Occipital lobe (tissue), 2 donors: ENCODE measurements around the gene NMT2. TPM values are rescaled to one million over a fixed set of nuclear protein-coding genes. Genes with fewer than 3 reads are reported as not detected.

Experiments used
- DNase-seq: peaks from one replicate; lab custom pipeline; 2025; lab: John Stamatoyannopoulos, UW
- total RNA-seq: library from RNA; depleted of rRNA; stranded (reverse); fragments of >200 nt; gene quantifications from one replicate; pipeline ENCODE4 v1.2.3, GENCODE V29; 2014

Gene NMT2
- total RNA-seq, 1 donor from 2014 or later = 57.1 TPM

DNA sequence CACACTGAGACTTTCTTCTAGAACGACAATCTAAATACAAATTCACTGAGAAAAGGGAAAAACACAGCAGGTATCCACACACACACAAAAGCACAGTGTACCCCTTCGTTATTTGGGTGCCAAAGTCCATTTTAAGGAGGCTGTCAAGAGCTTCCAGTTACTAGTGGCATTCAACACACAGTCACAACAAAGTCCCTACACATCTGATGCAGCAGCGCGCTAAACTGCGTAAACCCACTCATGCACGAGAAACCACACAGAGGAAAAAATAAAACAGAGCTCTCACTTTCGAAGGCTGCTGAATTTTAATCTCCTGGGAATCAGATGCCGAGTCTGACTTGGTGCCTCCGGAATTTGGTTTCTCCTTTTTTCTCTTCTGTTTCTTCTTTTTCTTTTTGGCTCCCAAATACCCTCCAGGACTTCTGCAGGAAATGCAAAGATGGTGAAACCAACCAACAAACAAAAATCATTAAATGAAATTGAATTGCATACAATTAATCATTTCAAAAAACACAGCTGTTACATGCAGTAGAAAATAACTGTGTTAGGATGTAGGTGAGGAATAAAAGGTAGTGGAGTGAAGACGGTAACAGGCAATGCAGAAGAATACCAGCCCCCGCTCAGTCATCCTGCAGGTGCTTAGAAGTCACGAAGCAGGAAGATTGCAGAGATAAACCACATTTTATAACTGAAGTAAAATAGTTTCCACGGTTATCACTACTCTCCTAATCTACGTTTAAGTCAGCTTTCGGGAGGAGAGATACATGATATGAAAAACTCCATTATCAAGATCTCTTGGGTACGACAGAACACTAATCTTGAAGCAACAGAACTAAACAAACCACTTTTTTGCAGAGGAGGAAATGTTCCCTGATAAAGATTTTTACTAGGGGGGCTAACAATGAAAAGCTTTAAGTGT lies 27.1 kb downstream of the NMT2 start:
- DNase-seq = peak; percentile 13

DNA sequence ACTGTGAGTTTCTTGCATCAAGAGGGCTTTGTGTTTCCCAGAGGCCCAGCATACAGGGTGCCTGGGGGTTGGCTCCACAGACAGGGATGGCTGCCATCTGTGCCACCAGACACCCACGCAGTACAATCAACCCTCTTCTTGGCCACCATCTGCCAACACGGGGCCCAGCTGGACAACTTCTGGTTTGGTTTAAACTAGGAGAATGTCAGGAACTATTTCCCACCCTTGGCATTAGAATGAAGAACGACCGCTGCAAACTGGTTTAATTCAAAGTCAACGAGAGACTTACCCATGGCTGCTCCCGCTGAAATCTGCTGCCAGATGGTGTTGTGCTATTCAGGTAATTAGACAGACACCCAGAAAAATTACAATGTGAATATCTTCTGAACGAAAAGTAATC lies 27.8 kb downstream of the NMT2 start:
- peak; percentile 6 for DNase-seq

DNA sequence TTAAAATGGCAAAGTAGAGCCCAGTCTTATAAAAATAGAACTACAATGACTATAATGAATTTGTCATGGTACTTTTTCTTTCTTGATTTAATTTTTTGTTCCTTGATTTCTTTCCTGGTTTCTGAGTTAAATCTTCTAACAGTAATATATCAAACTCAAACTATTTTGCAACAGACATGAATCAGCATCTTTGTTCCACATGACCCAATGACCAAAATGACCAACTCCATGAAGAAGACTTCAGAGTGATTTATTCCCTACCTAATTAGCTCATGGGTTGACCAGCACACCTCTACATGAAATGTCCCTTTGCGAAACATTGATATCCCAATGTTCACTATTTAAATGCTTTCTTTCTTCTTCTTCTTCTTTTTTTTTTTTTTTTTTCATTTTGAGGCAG lies 30.9 kb downstream of the NMT2 start:
- DNase-seq = no peak

DNA sequence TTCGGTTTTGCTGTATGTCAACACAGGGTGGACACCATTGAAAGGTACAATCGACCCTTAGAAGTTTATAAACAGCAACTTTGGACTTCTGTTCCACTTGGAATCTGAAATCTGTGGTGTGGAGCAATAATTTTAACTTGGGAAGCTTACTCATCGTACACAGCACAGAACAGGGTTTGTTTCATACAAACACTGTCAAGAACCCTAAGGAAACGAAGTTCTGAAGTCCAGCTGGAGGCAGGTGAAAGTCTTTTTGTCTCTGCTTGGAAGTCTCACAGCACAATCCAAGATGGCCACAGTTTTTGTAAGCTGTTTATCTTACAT lies 31.5 kb downstream of the NMT2 start:
- DNase-seq = no peak

DNA sequence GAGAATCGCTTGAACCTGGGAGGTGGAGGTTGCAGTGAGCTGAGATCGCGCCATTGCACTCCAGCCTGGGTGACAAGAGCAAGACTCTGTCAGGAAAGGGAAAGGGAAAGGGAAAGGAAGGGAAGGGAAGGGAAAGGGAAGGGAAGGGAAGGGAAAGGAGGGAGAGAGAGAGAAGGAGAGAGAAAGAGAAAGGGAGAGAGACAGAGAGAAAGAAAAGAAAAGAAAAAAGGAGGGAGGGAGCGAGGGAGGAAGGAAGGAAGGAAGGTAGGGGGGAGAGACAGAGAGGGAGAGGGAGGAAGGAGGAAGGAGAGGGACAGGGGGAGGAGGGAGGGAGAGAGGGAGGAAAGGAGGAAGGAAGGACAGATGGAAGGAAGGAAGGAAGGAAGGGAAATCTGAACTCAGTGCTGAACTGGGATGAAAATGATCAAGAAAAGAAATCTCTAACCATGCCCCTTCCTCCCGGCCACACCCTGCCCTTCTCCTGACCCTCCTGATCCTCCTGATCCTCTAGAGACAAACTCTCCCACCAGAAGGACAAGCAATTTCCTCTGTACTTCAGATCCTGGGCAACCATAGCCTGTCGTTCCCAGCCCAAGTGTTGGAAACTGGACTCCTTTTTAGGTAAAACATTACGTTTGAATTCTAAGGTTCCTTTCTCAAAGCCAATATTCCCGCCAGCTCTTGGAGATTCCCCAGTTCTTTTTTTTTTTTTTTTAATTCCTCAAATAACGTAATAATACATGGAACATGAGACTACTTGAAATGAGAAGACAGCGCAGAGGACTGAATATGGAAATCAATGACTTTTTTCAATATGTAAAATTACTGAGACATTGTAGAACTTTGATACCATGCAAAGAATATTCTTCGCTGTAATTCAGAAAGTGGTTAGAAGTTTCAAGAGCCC lies 32.1 kb downstream of the NMT2 start:
- DNase-seq = no peak

DNA sequence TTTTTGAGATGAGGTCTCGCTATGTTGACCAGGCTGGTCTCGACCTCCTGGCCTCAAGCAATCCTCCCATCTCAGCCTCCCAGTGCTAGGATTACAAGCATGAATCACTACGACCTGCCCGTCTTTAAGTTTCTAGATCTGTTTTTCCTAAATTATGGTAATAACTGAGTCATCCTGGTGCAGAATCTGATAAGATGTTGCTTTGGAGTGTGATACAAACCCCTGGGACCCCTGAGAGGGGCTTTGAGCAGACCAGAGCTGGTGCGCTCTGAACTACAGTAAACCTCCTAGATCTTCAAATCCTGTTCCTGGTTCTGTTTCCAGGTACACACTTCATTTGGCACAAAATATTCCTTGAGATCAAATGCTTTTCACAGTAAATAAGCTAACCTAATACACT lies 37.2 kb downstream of the NMT2 start:
- no peak for DNase-seq

DNA sequence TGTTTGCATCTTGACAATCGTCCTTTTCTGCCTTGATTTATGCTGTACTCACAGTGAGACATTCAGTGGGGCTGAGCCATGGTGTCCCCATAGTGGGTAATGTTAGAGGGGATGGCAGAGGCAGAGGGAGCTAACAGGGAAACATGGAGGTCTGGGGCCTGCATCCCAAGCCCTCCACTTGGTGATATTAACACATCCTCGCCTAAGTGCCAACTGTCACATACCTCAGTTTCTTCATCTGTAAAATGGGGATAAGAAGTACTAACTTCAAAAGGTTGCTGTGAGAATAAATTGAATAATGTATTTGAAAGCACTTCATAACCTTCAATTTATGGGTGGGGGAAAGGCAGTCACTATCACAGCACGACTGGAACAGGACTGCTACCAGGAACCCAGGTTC lies 43.6 kb downstream of the NMT2 start:
- no peak for DNase-seq

DNA sequence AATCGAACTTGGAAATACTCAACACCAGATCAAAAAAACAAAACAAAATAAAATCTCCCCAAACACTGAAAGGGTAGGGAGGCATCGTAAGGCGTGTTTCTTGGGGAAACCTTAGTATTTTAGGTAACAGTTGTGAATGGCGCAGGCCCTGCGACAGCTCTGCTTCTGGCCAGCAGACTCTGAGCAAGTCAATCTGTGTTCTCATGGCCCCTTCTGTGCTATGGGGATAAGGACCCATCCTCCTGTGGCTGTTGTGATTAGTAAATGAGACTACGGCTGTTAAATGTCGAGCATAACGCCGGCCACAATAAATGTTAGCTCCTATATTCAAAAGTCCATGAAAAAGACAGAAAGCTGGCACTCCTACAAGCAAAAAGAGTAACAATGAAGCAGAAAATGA lies 44.3 kb downstream of the NMT2 start:
- DNase-seq = no peak

DNA sequence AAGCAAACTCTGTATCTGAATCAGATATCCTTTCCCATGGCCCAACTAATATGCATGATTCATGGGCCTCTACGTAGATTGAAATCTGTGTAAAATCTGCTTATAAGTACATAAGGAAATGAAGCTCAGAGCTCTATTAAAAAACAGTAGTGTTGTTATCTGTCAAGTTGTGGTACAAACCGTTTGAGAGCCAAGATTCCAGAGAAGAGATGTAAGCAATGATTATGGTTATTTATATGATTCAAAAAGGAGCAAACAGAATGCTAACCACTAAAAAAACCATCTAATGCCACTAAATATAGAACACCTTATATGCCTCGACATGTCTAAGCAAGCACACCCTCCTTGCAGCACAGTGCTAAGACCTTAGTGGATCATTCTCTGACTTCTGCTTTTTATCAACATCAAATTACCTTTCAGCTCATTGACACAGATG lies 44.7 kb downstream of the NMT2 start:
- no peak for DNase-seq

DNA sequence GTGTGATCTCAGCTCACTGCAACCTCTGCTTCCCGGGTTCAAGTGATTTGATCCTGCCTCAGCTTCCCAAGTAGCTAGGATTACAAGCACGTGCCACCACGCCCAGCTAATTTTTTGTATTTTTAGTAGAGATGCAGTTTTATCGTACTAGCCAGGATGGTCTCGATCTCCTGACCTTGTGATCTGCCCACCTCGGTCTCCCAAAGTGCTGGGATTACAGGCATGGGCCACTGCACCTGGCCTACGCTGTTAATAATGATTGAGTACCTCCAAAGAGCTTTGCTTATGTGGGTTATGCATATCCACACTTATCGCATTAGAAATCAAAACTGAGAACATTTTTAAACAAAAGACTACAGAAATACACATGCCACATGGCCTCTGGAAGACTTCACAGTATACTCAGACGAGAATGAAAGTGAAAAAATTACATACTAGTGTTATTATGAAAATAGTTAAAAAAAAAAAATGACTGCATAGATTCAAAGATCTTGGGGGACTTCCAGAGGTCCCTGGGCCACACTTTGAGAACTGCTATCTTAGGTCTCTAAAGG lies 45.9 kb downstream of the NMT2 start:
- DNase-seq = no peak

DNA sequence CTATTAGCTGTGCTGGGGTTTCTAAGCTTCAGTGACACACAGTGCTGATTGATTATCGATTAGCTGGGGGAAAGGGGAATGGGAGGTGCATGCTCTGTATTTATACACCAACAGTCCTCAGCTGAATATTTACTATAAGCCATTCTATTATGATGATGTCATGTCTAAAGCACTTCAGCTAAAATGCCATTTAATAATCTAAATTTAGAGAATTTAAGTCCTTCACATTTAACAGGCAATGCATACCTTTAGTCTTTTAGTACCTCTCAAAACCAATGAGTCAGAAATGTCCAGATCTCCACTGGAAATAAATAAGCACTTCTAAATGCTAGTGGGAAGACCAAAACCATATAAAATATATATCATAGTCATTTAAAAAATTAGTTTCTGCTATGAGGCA lies 46.8 kb downstream of the NMT2 start:
- DNase-seq = no peak

DNA sequence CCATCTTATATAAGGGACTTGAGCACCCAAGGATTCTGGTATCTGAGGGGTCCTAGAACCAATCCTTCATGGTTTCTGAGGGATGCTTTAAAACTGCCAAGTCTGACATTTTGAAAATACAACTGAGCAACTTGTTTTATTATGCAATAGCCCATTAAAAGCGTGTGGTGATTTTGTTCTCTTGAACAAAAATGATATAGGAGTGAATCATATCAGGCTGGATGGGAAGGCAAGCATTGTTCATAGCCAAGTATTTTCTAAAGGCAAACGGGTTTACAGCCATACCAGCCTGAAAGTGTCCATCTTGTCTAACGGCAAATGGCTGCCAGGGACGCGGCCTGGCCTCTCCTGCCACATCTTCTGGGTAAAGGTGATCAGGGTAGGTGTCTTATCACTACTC lies 48.0 kb downstream of the NMT2 start:
- no peak for DNase-seq

DNA sequence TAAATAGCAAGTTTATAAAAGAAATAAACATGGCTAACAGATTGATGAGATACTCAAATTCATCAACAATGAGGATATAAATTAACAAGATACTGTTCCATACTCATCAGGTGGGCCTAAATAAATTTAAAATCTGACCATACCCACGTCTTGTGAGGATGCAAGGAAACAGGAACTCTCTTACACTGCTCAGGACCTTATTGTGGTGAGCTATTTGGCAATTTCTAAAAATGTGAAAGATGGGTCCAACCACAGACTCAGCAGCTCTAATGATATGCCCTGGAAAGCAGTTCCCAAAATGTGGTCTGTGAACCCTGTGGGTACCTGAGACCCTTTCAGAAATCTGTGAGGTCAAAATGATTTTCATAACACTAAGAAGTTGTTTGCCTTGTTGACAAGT lies 49.9 kb downstream of the NMT2 start:
- DNase-seq = no peak

DNA sequence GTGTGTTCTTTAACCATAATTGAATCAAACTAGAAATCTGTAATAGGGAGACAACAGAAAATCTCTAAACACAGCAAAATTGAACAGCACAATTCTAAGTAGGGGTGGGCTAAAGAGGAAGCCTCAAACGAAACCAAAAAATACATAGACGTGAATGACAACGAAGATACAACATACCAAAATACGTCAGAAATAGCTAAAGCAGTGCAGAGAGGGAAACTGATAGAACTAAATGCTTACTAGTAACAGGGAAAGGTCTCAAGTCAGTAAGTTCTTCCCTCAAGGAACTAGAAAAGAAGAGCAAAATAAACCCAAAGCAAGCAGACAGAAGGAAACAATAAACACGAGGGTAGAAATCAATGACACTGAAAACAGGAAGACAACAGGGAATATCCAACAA lies 52.3 kb downstream of the NMT2 start:
- DNase-seq = no peak

DNA sequence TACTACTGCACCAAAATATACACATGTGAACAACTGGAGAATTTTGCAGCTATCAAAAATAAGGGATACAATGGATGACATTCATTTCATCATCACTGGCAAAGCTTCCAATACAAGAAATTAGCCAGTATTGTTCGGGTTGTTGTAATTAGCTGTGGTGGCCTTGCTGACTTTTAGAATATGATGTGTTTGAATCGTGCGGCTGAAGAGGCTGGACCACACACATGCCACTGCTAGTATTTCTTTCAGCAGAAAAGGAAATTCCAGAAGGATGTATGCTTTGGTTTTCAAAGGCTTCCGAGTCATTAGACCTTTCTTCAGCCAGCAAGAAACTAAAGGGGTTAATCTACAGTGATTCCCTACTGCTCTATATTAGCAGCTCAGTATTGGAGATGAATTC lies 54.7 kb downstream of the NMT2 start:
- DNase-seq = no peak

DNA sequence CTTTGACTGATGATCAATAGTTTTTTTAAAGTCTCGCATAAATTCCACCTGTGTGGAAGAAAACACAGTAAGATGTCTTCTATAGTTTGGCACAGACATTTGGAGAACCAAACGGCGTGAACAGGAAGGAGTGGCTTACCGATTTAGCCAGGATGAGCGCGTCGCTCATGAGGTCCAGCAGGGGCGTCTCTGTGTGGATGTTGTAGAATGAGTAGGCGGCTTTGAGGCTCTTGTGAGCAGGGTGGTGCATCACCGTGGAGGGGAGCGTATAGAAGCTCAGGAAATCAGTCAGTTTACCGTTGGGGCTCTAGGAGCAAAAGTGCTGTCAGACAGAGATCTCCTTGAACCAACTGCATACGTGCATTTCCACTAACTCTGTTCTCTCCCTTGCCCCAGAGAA lies 55.8 kb downstream of the NMT2 start:
- DNase-seq = no peak

DNA sequence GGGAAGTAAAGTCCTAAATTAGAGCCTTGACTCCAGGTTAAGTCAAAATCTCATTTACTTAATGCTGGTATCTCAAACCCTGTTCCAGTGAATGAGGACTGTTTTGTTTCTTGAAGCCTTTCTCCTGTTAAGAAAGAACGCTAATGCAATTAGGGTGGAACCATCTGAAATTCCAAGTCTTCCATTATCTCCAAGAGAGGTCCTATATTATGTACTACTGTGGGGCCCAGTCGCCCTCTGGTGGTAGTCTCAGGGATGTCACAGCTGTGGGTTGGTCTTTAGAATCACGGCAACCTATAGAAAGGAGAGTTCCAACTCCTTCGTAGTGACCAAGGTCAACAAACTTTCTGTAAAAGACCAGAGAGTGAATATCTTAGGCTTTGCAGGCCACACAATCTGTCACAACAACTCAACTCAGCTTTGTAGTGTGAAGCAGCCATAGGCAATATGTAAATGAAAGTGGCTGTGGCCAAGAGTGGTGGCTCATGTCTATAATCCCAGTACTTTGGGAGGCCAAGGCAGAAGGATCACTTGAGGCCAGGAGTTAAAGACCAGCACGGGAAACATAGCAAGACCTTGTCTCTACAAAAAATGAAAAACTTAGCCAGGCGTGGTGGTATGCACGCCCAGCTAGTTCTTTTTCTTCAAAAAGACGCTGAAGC lies 62.0 kb downstream of the NMT2 start:
- DNase-seq = peak; percentile 3

DNA sequence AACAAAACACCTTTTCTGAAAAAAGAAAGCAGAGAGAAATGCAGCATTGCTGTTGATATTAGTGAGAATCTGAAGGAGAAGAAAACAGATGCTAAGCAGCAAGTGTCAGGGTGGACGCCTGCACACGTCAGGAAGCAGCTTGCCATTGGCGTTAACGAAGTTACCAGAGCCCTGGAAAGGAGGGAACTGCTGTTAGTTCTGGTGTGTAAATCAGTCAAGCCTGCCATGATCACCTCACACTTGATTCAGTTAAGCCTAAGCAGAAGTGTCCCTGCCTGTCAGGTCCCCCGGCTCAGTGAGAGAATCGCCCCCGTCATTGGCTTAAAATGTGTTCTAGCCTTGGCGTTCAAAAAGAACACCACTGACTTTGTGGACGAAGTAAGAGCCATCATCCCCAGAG lies 65.0 kb downstream of the NMT2 start:
- no peak for DNase-seq

DNA sequence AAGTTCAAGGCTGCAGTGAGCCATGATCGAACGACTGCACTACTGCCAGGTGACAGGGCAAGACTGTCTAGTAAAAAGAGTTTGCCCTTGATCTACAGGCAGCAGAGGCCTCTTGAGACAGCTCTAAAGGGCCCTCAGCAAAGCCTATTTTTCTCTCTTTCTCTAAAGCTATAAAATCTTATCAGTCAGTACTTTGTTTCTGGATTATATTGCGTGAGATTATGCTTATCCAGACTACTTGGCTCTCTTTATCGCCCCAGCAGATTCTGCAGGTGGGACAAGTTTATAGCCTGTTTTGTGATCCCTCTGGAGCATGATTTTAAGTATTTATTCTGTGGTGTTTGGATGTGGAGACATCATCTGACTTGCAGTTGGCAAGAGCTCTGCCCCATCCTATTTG lies 68.6 kb downstream of the NMT2 start:
- no peak for DNase-seq

DNA sequence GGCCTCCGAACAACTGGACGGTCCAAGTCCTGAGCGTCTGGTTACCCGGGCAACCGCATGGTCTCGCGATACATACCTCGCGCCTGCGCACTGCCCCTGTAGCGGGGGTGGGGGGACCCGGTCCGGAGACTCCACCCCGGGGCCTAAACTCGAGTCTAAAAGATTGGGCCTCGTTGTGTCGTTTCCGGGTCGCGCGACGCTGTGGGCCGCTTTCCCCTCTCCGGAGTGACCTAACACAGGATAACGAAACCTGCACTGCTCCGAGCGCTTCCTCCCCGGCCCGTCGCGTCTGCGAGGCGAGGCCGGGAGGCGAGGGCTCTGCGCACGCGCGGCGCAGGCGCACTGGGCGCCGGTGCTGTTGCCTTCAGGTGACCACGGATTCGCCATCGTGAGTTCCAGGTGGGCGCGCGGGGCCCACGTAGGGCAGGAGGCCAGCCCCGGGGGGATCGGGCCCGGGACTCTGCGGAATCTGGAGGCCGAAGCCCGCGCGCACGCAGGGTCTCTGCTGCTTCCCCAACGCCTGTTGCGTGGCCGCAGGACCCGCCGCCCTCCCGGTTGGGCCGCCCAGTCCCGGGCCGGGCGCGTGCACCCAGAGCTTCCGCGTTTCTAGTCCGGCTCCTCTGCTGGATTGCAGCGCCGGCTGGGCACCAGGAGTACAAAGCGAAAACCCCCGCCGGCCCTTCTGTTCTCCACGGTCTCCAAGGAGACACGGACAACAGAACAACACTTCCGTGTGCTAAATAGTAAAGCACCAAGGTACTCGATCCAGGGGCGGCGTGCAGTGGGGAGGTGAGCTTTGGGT lies 71.3 kb downstream of the NMT2 start, which contains the start of gene RPP38:
RPP38 (plus strand) TSS at position 345 of the 802 bp plus-strand sequence. CDS start 5,960 bp downstream, outside the sequence.
- DNase-seq = peak; percentile 95

DNA sequence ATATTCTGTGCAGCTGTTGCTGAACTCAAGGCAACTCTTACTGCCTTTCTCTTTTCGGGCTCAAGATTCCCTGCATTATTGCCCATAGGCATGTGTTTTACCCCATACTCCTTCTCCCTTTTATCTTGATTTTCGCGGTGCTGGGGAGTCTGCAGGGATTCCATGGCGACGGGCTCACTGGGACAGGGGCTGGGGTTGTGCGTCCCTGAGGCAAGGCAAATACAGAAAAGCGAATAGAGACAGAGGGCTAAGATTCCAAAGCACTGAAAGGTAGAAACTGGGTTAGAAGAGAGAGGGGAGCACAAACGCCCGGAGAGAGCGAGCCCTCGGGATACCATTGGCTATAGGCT lies 71.9 kb downstream of the NMT2 start:
- no peak for DNase-seq
